Measurements from ENCODE around the gene TMEM131L.

DNA sequence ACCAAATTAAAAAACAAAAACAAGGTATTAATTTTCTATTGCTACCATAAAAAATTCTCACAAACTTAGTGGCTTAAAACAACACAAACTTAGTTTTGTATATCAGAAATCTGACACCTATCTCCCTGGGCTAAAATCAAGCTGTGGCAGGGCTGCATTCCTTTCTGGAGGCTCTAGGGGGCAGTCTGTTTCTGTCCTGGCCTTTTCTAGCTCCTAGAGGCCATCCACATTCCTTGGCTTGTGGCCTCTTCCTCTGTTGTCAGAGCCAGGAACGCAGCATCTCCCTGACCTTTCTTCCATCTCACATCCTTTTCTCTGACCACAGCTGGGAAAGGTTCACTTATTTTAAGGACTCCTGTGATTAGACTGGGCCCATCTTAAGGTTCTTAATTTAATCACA is 179.0 kb downstream of the TMEM131L start:
- TF ChIP-seq, protein P1, sequence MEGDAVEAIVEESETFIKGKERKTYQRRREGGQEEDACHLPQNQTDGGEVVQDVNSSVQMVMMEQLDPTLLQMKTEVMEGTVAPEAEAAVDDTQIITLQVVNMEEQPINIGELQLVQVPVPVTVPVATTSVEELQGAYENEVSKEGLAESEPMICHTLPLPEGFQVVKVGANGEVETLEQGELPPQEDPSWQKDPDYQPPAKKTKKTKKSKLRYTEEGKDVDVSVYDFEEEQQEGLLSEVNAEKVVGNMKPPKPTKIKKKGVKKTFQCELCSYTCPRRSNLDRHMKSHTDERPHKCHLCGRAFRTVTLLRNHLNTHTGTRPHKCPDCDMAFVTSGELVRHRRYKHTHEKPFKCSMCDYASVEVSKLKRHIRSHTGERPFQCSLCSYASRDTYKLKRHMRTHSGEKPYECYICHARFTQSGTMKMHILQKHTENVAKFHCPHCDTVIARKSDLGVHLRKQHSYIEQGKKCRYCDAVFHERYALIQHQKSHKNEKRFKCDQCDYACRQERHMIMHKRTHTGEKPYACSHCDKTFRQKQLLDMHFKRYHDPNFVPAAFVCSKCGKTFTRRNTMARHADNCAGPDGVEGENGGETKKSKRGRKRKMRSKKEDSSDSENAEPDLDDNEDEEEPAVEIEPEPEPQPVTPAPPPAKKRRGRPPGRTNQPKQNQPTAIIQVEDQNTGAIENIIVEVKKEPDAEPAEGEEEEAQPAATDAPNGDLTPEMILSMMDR (IDR thresholded peaks at IDR 0.05) = no peak
- TF ChIP-seq POLR2AphosphoS2 (conservative IDR thresholded peaks at IDR 0.05; ENCODE audit: low read length) (no peak), BHLHE40 (IDR thresholded peaks at IDR 0.05; ENCODE audit: low read depth, low read length) (no peak), JUNB (IDR thresholded peaks at IDR 0.05) (no peak), ZFP36 (IDR thresholded peaks at IDR 0.05; ENCODE audit: borderline replicate concordance, partially characterized antibody) (no peak), REST (IDR thresholded peaks at IDR 0.05) (no peak)
- TF ChIP-seq, protein P2, sequence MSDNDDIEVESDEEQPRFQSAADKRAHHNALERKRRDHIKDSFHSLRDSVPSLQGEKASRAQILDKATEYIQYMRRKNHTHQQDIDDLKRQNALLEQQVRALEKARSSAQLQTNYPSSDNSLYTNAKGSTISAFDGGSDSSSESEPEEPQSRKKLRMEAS (IDR thresholded peaks at IDR 0.05) = no peak

All from A549 (cell line).